Activated CD4-positive, alpha-beta T cell treated with anti-CD3 and anti-CD28 coated beads for 1 hour (primary cell): Measurements from ENCODE around the gene CACNA1G.

Source experiments
- DNase-seq: peaks from one replicate; pipeline ENCODE4 v3.0.0-alpha.2; 2020

CACNA1G gene

DNA sequence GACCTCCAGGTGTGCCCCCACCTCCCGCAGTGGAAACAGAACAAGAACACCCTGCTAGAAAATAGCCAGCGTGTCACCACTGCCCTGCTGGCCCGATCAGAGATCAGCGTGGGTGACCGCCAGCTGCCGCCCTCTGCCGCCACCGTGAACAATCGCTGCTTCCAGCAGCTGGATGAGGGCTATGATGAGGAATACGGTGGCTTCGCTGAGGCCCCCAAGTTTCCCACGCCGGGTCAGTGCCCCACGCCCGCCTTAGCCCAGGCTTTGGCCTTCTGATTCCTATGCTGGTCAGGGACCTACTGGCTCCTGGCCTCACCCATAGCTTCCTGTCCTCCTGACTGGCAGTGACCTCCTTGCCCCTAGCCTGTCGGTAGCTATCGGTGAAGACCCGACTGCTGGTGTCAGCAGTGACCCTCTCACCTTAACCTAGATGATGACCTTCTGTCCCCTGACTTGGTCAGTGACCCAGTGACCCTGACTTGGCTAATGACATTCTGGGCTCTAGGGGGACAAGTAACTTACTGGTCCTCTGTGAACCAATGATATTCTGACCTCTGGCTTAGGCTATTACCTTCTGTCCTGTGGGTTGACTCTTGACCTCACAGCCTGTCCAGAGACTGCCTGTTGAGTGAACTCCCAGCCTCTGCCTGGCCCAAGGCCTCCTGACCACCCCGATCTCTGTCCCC lies 11.1 kb upstream of the CACNA1G start:
- DNase-seq = no peak

DNA sequence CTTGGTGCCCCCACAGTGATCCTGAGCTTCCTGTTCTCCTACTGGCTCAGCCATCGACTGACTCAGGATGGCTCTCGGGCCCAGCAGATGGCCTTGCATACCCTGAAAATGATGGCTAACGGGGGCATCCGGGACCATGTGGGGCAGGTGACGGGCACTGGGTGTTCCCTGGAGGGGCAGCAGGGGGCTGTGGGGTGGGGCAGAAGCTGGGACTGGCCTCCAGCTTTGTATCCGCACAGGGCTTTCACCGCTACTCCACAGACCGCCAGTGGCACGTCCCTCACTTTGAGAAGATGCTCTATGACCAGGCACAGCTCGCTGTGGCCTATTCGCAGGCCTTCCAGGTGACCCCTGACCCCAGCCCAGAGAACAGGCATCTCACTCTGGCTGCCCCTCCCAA lies 10.5 kb upstream of the CACNA1G start:
- DNase-seq = no peak

DNA sequence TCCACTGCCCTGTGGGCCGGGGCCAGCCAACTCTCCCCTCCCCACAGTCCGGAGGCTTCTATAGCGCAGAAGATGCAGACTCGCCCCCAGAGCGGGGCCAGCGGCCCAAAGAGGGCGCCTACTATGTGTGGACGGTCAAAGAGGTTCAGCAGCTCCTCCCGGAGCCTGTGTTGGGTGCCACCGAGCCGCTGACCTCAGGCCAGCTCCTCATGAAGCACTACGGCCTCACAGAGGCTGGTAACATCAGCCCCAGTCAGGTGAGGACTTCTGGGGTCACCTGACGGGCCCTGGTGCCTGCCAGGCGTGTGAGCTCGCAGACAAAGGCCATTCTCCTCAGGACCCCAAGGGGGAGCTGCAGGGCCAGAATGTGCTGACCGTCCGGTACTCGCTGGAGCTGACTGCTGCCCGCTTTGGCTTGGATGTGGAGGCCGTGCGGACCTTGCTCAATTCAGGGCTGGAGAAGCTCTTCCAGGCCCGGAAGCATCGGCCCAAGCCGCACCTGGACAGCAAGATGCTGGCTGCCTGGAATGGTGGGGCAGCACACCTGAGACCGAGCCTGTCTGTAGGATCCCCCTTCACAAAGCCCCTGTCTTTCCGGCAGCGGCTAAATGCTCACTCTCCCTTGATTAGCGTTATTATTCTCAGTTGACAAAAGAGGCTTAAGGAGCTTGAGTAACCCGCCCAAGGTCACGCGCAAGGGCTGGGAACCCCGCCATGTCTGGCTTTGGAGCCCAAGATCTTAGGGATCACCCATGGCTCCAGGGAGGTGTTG lies 9.7 kb upstream of the CACNA1G start:
- no peak for DNase-seq

DNA sequence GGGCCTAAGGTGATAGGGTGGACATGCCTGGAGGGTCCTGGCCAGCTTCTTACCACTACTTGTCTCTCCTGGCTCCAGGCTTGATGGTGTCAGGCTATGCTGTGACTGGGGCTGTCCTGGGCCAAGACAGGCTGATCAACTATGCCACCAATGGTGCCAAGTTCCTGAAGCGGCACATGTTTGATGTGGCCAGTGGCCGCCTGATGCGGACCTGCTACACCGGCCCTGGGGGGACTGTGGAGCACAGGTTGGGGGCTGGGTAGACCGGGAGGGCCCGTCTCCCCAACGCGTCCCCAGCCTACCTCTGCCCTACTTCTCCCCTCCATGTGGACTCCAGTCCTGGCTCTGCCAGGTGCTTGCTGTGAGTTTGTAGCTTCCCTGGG lies 9.1 kb upstream of the CACNA1G start:
- no peak for DNase-seq

DNA sequence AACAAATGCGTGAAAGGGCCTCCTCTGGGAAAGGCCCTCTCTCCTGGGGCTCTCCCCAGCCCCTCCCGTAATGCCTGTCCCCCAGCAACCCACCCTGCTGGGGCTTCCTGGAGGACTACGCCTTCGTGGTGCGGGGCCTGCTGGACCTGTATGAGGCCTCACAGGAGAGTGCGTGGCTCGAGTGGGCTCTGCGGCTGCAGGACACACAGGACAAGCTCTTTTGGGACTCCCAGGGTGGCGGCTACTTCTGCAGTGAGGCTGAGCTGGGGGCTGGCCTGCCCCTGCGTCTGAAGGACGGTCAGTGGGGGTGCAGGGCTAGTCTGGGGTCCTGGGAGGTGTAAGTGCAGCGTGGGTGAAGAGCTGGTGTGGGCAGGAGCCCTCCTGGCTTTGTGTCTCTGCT lies 8.6 kb upstream of the CACNA1G start:
- no peak for DNase-seq

DNA sequence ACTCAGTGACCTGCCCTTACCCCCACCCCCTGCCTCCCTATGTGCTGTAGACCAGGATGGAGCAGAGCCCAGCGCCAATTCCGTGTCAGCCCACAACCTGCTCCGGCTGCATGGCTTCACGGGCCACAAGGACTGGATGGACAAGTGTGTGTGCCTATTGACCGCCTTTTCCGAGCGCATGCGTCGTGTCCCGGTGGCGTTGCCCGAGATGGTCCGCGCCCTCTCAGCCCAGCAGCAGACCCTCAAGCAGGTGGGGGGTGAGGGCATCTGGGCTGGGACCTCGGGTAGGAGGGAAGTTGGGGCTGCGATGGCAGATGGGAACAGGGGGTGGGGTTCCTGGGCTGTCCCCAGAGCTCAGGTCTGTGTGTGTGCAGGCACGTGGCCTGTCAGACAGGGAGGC lies 6.3 kb upstream of the CACNA1G start:
- no peak for DNase-seq

DNA sequence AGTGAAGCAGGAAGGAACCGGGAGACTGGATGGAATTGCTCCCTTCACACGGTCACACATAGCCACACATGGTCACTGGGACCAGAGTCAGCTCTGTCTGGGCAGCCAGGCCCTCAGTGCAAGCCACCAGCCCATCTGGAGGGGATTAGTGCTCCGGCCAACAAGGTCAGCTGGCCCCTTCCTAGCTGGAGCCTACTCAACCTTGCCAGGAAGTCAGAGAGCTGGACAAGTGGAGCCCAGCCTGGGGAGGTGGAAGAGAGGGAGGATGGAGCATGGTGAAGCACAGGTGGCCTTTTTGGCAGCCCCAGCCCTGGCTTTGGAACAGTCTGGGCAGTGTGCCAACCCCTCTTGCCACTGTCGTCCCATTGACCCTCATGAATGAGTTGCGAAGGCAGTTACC lies 3.7 kb upstream of the CACNA1G start:
- no peak for DNase-seq

DNA sequence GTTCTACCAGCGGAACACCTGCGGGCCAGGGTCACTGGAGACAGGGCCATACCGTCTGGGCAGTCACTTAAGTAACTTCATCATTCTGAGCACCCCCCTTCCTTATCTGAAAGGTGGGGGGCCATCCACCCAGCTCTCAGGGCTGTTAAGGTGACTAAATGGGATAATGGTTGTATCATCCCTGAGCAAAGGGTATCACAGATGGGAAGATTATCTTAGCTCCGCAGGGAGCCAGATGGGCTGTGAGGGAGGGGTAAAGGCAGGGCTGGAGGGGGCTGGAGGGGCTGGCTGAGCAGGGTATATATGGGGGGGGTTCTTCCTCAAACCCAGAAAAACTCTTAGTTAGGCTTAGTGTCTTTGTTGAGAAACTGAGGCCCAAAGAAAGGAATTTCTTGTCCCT lies 2.9 kb upstream of the CACNA1G start:
- no peak for DNase-seq

DNA sequence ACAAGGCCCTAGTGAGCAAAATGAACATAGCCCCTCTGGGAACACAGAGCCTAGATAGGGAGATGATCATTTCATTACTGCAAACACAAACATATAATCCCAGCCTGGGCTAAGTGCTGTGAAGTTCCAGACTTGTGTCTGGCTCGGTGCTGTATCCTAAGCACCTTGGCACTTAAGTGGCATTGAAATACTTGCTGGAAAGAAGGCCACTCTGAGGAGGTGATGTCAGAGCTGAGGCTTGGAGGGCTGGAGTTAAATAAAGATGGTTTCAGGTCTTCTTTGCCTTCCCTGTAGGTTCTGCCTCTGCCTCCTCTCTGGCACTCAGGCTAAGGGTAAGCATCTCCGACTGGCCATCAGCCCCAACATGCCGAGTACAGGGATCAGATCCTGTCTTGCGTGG lies 2.4 kb upstream of the CACNA1G start:
- DNase-seq = no peak

DNA sequence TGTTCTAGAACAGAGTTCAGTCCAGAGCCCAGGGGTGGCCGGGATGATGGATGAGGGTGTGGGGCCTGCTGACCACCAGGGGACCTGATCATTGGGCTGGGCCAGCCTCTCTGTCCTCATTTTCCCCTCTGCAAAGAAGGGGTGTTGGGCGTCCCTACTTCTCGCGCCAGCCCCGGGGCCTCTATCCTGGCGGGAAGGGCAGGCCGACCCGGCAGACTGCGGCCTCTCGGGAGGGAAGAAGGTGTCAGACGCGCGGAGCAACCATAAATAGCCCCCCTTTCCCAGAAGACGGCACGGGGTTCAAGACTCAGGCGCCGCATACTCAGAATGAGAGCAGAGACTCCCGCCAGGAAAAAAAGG lies 2.0 kb upstream of the CACNA1G start:
- no peak for DNase-seq

DNA sequence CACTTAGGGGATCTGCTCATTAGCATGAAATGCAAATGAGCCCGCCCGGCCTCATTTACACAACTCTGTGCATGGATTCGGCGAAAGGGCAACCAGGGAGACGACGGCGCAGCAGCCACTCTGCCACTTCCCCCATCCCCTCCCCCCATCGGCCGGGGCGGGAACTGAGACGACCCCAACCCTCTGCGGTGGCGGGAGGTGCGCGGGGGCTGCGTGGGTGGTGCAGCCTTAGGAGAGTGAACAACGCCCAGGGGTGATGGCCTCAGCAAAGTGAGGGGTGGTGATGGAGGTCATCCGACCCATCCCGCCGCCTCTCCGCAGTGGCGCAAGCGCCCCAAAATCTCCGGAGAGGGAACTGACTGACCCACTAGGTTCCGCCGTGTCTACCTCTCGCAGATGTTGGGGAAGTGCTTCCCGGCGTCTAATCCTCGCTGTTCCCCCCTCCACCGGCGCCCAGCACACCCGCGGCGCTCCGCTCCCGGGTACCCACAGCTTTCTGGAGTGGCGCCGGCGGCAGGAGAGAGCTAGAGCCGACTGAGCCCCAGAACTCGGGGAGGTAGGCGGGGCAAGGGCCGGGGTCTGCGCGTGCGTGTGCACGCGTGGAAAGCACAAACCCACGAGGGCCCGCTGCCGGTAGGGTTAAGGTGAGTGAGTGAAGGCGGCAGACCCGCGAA lies 1.4 kb upstream of the CACNA1G start:
- no peak for DNase-seq

DNA sequence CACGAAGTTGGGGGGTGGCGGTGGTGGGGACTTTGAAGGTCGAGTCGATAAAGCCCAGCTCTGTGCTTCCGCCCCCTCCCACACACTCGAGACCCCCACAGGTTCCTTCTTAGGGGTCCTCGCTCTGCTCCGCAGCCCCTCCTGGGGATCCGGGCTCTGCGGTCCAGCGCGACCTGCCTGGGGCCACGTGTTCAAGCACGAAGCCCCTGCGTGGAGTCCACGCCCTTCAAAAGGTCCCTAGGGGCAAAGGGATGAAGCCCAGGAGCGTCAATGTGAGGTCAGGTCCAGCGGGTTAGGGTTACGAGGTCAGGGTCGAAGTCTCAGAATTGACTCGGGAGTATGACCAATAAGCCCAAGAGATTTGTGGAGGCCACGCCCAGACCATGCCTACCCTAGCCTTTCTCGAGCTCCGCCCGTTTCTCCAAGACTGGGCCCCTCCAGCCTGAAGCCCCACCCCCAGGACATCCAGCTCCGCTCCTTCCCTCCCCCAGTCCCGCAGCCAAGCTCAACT lies 786 bp upstream of the CACNA1G start:
- DNase-seq = no peak

DNA sequence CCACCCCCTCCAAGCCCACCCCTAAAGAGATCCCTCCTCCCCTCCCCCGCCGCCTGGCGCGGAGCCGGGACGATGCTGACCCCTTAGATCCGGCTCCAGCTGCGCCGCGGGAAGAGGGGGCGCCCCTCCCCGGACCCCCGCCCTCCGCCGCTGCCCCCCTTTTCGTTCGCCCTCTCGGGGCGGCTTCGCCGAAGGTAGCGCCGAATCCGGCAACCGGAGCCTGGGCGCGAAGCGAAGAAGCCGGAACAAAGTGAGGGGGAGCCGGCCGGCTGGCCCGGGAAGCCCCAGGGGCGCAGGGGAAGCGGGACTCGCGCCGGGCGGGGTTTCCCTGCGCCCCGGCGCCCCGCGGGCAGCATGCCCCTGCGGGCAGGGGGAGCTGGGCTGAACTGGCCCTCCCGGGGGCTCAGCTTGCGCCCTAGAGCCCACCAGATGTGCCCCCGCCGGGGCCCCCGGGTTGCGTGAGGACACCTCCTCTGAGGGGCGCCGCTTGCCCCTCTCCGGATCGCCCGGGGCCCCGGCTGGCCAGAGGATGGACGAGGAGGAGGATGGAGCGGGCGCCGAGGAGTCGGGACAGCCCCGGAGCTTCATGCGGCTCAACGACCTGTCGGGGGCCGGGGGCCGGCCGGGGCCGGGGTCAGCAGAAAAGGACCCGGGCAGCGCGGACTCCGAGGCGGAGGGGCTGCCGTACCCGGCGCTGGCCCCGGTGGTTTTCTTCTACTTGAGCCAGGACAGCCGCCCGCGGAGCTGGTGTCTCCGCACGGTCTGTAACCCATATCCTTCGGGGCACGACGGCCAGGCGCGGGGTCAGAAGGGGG lies 623 bp downstream of the CACNA1G start:
- DNase-seq = no peak

DNA sequence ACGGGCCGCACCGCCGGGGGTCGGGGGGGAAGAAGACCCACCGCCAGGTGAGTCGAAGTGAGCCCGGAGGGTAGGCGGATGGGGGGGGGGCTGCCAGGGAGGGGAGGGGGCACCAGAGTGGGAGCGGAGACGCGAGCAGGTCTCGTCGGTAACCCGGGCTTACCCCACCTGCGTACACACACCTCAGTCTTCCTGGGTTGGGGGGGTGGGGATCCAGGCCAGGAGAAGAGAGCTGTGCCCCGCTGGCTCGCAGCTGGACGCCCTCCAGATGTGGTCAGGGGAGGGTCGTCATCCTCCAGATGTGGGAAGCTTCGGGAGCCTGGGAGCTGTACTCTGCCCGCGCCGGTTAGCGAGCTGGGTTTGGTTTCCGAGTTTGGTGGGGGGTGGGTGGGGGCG lies 1.2 kb downstream of the CACNA1G start:
- DNase-seq = no peak

DNA sequence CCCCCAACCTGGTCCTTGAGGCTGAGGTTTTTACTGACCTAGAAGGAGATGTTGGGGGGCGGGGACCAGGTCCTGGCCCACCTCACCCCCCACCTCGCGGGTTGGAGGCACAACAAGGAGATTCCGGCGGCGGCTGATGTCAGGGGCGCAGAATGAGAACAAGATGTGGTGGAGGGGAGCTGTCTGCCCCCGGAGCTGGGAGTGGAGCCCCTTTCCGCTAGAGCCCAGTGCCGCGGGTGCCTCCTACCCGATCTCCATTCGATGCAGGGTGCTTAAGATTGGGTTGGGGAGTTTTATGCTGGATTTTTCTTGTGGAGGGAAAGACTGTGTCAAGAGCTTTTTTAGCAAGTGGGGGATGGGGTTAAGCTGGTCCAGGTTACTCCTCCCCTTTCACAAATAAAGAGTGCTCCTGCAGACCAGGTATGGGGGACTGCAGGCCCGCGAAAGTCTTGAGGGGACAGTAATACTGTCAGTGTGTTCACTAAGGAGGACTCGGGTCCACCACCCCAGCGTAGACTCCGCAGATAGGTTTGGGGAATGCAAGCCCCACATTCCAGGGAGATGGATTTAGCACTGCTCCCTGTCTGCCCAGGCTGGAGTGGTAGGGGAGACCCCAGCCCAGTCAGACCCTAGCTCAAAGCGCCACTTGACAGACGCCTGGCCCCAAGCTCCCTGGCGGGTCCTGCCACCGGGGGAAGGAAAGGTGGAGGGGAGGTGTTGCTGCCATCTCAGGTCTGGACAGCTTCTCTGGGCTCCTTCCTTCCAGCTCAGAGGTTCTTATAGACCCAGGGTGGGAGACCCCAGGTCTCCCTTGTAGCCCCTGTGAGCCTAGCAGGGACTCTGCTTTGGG lies 2.0 kb downstream of the CACNA1G start:
- no peak for DNase-seq

DNA sequence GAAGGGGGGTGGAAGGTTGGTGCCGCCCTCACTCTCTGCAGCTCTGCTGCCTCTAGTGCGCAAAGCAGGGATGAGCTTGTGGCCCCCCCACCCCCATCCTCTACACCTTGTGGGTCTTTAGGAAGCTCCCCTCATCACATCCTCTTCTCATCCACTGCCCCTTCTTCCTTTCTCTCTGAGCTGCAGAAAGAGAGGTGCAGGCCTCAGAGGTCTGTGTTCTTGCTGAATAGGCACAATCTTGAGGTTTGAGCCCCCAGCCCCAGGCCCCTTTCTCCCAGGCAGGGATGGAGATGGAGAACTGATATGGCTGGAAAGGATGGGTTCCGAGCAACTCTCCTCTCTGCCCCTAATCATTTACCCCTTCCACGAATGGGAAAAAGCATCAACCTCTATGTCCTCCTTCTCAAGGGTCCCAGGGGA lies 2.6 kb downstream of the CACNA1G start:
- no peak for DNase-seq

DNA sequence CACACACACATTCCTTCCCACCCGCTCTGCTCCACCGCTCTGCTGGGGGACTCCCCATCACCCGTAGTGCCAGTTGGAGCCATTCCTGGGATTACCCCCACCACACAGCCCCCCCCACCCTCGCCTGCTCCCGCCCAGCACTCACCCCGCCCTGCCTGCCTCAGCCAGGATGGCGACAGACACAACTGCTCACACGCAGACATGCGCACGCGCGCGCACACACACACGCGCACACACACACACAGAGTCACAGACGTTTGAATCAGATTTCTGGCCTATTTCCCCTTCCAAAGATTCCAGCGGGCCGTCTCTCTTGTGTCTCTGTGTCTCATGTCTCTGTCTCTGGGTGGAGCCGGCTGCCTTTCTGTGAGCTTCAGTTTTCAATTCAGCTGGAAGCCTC lies 4.4 kb downstream of the CACNA1G start:
- no peak for DNase-seq

DNA sequence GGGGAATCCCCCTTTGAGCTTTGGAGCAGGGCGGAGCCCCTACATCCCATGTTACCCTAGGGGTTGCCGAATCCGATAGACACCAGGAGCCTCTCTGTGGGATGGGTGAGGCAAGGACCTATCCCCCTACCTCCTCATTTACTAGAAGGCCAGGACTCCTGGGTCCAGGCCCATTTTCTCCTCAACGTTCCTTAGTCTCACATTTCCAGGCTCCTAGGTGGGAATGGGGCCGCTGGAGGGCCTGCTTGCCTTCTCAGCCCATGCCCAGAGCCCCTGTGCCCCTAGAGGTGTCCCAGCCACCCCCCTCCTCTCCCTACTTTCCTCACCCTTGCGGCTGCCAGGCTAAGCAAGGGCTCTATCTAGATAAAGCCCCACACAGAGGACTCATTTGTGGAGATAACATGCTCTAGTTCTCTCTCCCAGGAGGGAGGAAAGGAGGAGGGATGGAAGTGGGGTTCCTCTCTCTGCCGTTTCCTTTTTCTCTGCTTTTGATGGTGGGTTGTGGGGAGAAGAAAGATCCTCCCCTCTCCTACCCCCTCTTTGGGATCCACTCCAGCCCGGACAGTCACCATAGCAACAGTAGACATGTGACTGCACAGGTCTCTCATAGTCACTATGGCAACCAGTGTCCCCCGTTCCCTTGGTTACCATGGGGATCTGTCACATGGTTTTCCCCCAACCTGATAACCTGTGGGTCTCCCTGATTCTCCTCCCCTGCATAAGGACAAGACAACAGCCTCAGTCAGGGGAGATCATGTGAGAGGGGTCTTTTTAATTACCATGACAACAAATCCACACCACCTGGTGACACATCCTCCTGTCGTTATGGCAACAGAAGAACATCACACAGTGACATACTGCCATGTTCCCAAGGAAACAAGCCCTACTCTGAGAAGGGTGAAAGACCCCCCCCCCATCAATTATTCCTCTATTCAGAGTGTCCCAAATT lies 5.2 kb downstream of the CACNA1G start:
- DNase-seq = no peak

DNA sequence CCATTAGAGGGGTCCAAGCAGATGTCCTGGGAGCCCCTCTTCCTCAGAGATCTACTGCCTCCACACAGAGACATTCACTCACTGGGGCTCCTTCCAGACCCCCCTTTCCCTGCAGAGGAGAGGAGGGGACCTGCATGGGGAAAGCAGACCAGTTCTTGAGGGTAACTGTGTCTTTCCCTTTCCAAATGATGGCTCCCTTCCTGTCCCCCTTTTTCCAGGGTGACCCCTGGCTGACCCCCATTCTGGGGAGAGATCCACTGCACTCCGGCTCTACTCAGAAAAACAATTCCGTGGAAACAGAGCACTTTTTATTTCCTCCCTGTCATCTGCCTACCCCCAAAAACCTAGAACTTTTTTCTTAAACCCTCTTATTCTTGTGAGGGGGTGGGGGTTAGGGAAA lies 6.4 kb downstream of the CACNA1G start:
- DNase-seq = no peak

DNA sequence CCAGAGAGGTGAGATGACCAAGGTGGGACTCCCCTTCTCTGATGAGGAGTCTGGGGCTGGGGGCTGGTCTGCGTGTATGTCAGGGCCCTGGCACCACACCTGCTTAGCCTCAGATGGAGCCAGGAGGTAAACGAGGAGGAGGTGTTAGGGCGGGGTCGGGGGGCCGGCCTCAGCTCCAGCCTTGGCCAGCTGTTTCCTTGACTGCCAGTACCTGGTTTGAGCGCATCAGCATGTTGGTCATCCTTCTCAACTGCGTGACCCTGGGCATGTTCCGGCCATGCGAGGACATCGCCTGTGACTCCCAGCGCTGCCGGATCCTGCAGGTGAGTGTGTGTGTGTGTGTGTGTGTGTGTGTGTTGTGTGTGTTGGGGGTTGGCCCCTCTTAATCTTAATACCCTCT lies 8.1 kb downstream of the CACNA1G start:
- no peak for DNase-seq

DNA sequence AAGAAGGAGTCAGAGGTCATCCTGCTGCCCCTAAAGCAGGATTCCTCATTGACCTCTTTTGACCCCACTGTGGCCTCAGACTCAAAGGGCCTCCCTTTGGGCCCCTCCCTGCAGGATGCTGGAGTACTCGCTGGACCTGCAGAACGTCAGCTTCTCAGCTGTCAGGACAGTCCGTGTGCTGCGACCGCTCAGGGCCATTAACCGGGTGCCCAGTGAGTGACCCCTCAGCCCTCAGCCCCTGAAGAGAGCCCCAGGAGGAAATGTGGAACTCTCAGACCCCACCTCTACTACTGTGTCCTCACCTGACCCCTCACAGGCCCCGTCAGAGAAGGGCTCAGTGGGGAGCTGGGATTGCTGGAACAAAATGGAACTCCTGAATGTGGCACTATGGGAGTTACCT lies 9.1 kb downstream of the CACNA1G start:
- no peak for DNase-seq
